WTC11 (cell line): ENCODE data around the gene EXOSC6. TPM values are rescaled to one million over a fixed set of nuclear protein-coding genes. Genes with fewer than 3 reads are reported as not detected.

Source experiments
- ATF1 ChIP-seq: sonication (generic); formaldehyde crosslinking; IDR thresholded peaks from 2 replicates; pipeline ENCODE4 v1.8.1; 2023; ENCODE audit warnings: mild to moderate bottlenecking, moderate library complexity, missing genetic modification reagents
- CREM ChIP-seq: sonication (generic); formaldehyde crosslinking; IDR thresholded peaks from 2 replicates; pipeline ENCODE4 v1.8.1; 2022; ENCODE audit warnings: mild to moderate bottlenecking, missing genetic modification reagents, moderate library complexity
- GABPB1 ChIP-seq: sonication (generic); formaldehyde crosslinking; IDR thresholded peaks from 2 replicates; pipeline ENCODE4 v1.8.1; 2023; ENCODE audit warnings: mild to moderate bottlenecking, missing genetic modification reagents
- KAT7 ChIP-seq: sonication (generic); formaldehyde crosslinking; IDR thresholded peaks from 2 replicates; pipeline ENCODE4 v1.8.1; 2023; ENCODE audit warnings: missing genetic modification reagents, mild to moderate bottlenecking, borderline replicate concordance
- MXD4 ChIP-seq: fragments of 250-450 bp; sonication (Bioruptor Pico); IDR thresholded peaks from 2 replicates; pipeline ENCODE4 v1.8.0; 2021; ENCODE audit warnings: mild to moderate bottlenecking, moderate library complexity, borderline replicate concordance
- NR2C2 ChIP-seq: sonication (generic); formaldehyde crosslinking; IDR thresholded peaks from 2 replicates; pipeline ENCODE4 v1.8.0; 2022; ENCODE audit warnings: mild to moderate bottlenecking, missing genetic modification reagents
- PRRX2 ChIP-seq: fragments of 250-450 bp; sonication (Bioruptor Pico); IDR thresholded peaks from 2 replicates; pipeline ENCODE4 v1.8.0; 2021; ENCODE audit warnings: mild to moderate bottlenecking
- SMAD3 ChIP-seq: sonication (generic); formaldehyde crosslinking; IDR thresholded peaks from 2 replicates; pipeline ENCODE4 v1.8.0; 2022; ENCODE audit warnings: missing genetic modification reagents, mild to moderate bottlenecking, borderline replicate concordance
- SMAD4 ChIP-seq: sonication (generic); formaldehyde crosslinking; IDR thresholded peaks from 2 replicates; pipeline ENCODE4 v1.8.0; 2022; ENCODE audit warnings: mild to moderate bottlenecking, missing genetic modification reagents
- TCF7 ChIP-seq: sonication (generic); formaldehyde crosslinking; IDR thresholded peaks from 2 replicates; pipeline ENCODE4 v1.8.0; 2022; ENCODE audit warnings: mild to moderate bottlenecking, low read depth, missing genetic modification reagents, moderate library complexity
- TEAD4 ChIP-seq: sonication (generic); formaldehyde crosslinking; IDR thresholded peaks from 2 replicates; pipeline ENCODE4 v1.8.0; 2022; ENCODE audit warnings: mild to moderate bottlenecking, missing genetic modification reagents
- TP53 ChIP-seq: sonication (generic); formaldehyde crosslinking; IDR thresholded peaks from 2 replicates; pipeline ENCODE4 v1.8.1; 2023; ENCODE audit warnings: mild to moderate bottlenecking, missing genetic modification reagents
- ZBTB21 ChIP-seq: sonication (generic); formaldehyde crosslinking; IDR thresholded peaks from 2 replicates; pipeline ENCODE4 v1.8.1; 2023; ENCODE audit warnings: mild to moderate bottlenecking, missing genetic modification reagents, borderline replicate concordance
- ZNF138 ChIP-seq: sonication (generic); formaldehyde crosslinking; conservative IDR thresholded peaks from 2 replicates; pipeline ENCODE4 v1.8.1; 2022; ENCODE audit warnings: mild to moderate bottlenecking, moderate library complexity, missing genetic modification reagents
- ZNF317 ChIP-seq: sonication (generic); formaldehyde crosslinking; IDR thresholded peaks from 2 replicates; pipeline ENCODE4 v1.8.1; 2023; ENCODE audit warnings: low read depth, mild to moderate bottlenecking, moderate library complexity, missing genetic modification reagents, borderline replicate concordance
- ZNF671 ChIP-seq: fragments of 250-450 bp; sonication (Bioruptor Pico); IDR thresholded peaks from 2 replicates; pipeline ENCODE4 v1.8.0; 2021; ENCODE audit warnings: mild to moderate bottlenecking
- total RNA-seq: library from RNA; stranded (reverse); gene quantifications from 3 replicates; pipeline ENCODE4 v1.2.3, GENCODE V29; 2021
- TF ChIP-seq, protein P1 (sequence below): sonication (generic); formaldehyde crosslinking; IDR thresholded peaks from 2 replicates; pipeline ENCODE4 v1.8.0; 2023; ENCODE audit warnings: mild to moderate bottlenecking, missing genetic modification reagents
- TF ChIP-seq, protein P2 (sequence below): sonication (generic); formaldehyde crosslinking; conservative IDR thresholded peaks from 2 replicates; pipeline ENCODE4 v1.8.1; 2023; ENCODE audit warnings: mild to moderate bottlenecking, low read depth, missing genetic modification reagents, moderate library complexity
- TF ChIP-seq, protein P3 (sequence below): sonication (generic); formaldehyde crosslinking; IDR thresholded peaks from 2 replicates; pipeline ENCODE4 v1.8.1; 2023; ENCODE audit warnings: mild to moderate bottlenecking, missing genetic modification reagents, moderate library complexity
- TF ChIP-seq, protein P4 (sequence below): sonication (generic); formaldehyde crosslinking; IDR thresholded peaks from 2 replicates; pipeline ENCODE4 v1.8.1; 2023; ENCODE audit warnings: mild to moderate bottlenecking, moderate library complexity, missing genetic modification reagents
- TF ChIP-seq, protein P5 (sequence below): fragments of 250-450 bp; sonication (Bioruptor Pico); conservative IDR thresholded peaks from 2 replicates; pipeline ENCODE4 v1.9.0; 2021; ENCODE audit warnings: mild to moderate bottlenecking
- TF ChIP-seq, protein P6 (sequence below): sonication (generic); formaldehyde crosslinking; IDR thresholded peaks from 2 replicates; pipeline ENCODE4 v1.8.1; 2022; ENCODE audit warnings: low read depth, missing genetic modification reagents, borderline replicate concordance
- TF ChIP-seq, protein P7 (sequence below): sonication (generic); formaldehyde crosslinking; IDR thresholded peaks from 2 replicates; pipeline ENCODE4 v1.8.0; 2023; ENCODE audit warnings: missing genetic modification reagents
- TF ChIP-seq, protein P8 (sequence below): sonication (generic); formaldehyde crosslinking; IDR thresholded peaks from 2 replicates; pipeline ENCODE4 v1.8.1; 2023; ENCODE audit warnings: mild to moderate bottlenecking, missing genetic modification reagents

EXOSC6 gene
- total RNA-seq, 1 experiment from 2014 or later: 27.3 TPM

DNA sequence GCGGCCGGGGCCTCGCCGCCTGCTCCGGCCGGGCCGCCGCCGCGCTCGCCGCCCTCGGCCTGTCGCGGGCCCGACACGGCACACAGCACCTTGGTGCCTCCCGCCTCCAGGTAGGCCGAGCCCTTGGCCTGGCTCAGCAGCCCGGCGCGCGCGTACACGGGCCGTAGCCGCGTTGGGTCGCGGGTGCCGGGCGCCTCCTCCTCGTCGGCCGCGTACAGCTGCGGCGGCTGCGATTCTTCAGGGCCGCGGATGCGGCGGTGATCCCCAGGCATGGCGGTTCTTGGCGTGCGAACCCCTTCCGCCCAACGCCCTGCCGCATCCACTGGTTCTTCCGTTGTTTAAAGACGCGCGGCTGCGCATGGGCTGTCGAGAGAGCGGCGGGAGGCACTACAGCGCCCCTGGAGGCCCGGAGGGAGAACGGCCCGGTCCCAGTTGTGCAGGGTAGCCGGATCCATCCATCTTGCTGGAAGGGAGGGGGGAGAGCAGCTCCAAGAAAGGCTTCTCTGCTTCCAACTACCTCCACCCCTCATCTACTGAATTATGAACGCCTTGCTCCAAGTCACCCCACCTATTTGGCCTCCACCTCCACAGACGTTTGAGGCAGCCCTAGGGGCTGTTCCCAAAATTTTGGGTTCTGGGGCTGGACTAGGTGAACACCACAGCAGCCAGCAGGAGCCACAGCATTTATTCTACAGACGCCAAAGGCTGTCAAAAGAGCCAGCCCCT is at the start of gene EXOSC6 (continued):
- no peak for TF ChIP-seq PRRX2
- TF ChIP-seq, protein P1, sequence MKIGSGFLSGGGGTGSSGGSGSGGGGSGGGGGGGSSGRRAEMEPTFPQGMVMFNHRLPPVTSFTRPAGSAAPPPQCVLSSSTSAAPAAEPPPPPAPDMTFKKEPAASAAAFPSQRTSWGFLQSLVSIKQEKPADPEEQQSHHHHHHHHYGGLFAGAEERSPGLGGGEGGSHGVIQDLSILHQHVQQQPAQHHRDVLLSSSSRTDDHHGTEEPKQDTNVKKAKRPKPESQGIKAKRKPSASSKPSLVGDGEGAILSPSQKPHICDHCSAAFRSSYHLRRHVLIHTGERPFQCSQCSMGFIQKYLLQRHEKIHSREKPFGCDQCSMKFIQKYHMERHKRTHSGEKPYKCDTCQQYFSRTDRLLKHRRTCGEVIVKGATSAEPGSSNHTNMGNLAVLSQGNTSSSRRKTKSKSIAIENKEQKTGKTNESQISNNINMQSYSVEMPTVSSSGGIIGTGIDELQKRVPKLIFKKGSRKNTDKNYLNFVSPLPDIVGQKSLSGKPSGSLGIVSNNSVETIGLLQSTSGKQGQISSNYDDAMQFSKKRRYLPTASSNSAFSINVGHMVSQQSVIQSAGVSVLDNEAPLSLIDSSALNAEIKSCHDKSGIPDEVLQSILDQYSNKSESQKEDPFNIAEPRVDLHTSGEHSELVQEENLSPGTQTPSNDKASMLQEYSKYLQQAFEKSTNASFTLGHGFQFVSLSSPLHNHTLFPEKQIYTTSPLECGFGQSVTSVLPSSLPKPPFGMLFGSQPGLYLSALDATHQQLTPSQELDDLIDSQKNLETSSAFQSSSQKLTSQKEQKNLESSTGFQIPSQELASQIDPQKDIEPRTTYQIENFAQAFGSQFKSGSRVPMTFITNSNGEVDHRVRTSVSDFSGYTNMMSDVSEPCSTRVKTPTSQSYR (CRISPR knock-in tag): peak; percentile 93
- TF ChIP-seq TCF7 (CRISPR knock-in tag): no peak
- peak; percentile 58; the same call in 1 of the 2 replicates for TF ChIP-seq NR2C2
- peak; percentile 61; the same call in 1 of the 2 replicates for TF ChIP-seq ZNF317 (CRISPR knock-in tag)
- TF ChIP-seq ATF1 (CRISPR knock-in tag): peak; percentile 83; the same call in 1 of the 2 replicates
- TF ChIP-seq, protein P2, sequence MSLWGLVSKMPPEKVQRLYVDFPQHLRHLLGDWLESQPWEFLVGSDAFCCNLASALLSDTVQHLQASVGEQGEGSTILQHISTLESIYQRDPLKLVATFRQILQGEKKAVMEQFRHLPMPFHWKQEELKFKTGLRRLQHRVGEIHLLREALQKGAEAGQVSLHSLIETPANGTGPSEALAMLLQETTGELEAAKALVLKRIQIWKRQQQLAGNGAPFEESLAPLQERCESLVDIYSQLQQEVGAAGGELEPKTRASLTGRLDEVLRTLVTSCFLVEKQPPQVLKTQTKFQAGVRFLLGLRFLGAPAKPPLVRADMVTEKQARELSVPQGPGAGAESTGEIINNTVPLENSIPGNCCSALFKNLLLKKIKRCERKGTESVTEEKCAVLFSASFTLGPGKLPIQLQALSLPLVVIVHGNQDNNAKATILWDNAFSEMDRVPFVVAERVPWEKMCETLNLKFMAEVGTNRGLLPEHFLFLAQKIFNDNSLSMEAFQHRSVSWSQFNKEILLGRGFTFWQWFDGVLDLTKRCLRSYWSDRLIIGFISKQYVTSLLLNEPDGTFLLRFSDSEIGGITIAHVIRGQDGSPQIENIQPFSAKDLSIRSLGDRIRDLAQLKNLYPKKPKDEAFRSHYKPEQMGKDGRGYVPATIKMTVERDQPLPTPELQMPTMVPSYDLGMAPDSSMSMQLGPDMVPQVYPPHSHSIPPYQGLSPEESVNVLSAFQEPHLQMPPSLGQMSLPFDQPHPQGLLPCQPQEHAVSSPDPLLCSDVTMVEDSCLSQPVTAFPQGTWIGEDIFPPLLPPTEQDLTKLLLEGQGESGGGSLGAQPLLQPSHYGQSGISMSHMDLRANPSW: peak; percentile 90; the same call in 1 of the 2 replicates
- peak; percentile 52; the same call in 1 of the 2 replicates for TF ChIP-seq TEAD4 (CRISPR knock-in tag)
- peak; percentile 88 for TF ChIP-seq GABPB1 (CRISPR knock-in tag)
- TF ChIP-seq, protein P3, sequence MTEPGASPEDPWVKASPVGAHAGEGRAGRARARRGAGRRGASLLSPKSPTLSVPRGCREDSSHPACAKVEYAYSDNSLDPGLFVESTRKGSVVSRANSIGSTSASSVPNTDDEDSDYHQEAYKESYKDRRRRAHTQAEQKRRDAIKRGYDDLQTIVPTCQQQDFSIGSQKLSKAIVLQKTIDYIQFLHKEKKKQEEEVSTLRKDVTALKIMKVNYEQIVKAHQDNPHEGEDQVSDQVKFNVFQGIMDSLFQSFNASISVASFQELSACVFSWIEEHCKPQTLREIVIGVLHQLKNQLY: 0 out of 2 replicates have a peak, but pooled peaks have one; percentile 21
- TF ChIP-seq, protein P4, sequence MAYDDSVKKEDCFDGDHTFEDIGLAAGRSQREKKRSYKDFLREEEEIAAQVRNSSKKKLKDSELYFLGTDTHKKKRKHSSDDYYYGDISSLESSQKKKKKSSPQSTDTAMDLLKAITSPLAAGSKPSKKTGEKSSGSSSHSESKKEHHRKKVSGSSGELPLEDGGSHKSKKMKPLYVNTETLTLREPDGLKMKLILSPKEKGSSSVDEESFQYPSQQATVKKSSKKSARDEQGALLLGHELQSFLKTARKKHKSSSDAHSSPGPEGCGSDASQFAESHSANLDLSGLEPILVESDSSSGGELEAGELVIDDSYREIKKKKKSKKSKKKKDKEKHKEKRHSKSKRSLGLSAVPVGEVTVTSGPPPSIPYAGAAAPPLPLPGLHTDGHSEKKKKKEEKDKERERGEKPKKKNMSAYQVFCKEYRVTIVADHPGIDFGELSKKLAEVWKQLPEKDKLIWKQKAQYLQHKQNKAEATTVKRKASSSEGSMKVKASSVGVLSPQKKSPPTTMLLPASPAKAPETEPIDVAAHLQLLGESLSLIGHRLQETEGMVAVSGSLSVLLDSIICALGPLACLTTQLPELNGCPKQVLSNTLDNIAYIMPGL (CRISPR knock-in tag): peak; percentile 94
- TF ChIP-seq KAT7: no peak
- TF ChIP-seq, protein P5, sequence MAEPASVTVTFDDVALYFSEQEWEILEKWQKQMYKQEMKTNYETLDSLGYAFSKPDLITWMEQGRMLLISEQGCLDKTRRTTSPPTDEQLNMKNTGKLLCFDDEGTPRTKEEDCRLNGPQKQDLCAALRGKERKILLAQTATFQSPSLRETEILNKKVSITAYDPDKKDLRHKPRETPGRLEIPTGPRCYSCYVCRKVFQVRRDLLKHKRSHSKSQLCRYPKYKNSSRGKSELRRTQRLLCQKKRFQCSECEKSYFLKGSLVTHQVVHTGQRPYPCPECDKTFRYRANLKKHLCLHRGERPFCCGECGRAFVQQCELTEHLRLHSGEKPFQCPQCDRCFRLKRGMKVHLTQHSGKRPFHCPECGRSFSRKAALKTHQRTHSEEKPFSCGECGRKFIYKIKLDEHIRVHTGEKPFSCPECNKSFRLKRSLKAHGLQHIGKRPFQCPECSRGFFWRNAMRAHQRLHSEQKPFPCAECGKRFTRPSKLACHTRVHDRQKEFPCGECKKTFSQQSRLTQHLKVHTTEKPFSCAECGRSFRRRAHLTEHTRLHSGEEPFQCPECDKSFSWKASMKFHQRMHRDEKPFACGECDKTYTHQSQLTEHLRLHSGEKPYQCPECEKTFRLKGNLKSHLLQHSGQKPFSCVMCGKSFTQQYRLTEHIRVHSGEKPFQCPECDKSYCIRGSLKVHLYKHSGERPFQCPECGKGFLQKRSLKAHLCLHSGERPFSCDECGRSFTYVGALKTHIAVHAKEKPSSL (CRISPR knock-in tag): 0 out of 2 replicates have a peak, but pooled peaks have one; percentile 46
- TF ChIP-seq, protein P6, sequence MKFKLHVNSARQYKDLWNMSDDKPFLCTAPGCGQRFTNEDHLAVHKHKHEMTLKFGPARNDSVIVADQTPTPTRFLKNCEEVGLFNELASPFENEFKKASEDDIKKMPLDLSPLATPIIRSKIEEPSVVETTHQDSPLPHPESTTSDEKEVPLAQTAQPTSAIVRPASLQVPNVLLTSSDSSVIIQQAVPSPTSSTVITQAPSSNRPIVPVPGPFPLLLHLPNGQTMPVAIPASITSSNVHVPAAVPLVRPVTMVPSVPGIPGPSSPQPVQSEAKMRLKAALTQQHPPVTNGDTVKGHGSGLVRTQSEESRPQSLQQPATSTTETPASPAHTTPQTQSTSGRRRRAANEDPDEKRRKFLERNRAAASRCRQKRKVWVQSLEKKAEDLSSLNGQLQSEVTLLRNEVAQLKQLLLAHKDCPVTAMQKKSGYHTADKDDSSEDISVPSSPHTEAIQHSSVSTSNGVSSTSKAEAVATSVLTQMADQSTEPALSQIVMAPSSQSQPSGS (CRISPR knock-in tag): no peak; the same call in 1 of the 2 replicates
- TF ChIP-seq ZNF138 (CRISPR knock-in tag): peak; percentile 98
- peak; percentile 86 for TF ChIP-seq CREM (CRISPR knock-in tag)
- TF ChIP-seq SMAD3 (CRISPR knock-in tag): peak; percentile 85
- TF ChIP-seq, protein P7, sequence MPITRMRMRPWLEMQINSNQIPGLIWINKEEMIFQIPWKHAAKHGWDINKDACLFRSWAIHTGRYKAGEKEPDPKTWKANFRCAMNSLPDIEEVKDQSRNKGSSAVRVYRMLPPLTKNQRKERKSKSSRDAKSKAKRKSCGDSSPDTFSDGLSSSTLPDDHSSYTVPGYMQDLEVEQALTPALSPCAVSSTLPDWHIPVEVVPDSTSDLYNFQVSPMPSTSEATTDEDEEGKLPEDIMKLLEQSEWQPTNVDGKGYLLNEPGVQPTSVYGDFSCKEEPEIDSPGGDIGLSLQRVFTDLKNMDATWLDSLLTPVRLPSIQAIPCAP (CRISPR knock-in tag): no peak; the same call in none of the 2 replicates
- TF ChIP-seq MXD4 (CRISPR knock-in tag): no peak
- TF ChIP-seq ZNF671 (CRISPR knock-in tag): peak; percentile 63; the same call in 1 of the 2 replicates
- 0 out of 2 replicates have a peak, but pooled peaks have one; percentile 54 for TF ChIP-seq SMAD4 (CRISPR knock-in tag)
- TF ChIP-seq TP53 (CRISPR knock-in tag): peak; percentile 95
- TF ChIP-seq ZBTB21 (CRISPR knock-in tag): peak; percentile 97
- TF ChIP-seq, protein P8, sequence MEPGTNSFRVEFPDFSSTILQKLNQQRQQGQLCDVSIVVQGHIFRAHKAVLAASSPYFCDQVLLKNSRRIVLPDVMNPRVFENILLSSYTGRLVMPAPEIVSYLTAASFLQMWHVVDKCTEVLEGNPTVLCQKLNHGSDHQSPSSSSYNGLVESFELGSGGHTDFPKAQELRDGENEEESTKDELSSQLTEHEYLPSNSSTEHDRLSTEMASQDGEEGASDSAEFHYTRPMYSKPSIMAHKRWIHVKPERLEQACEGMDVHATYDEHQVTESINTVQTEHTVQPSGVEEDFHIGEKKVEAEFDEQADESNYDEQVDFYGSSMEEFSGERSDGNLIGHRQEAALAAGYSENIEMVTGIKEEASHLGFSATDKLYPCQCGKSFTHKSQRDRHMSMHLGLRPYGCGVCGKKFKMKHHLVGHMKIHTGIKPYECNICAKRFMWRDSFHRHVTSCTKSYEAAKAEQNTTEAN (CRISPR knock-in tag): no peak
